ENCODE results near the gene ELMOD3.
A peak's percentile ranks its signal among the peaks of the same experiment; 100 is the strongest.
"Not testable (repeated sequence)": the region's sequence is repeated elsewhere in the genome, so short reads cannot be mapped to it uniquely, and the experiment has no call there.

The ELMOD3 gene

DNA sequence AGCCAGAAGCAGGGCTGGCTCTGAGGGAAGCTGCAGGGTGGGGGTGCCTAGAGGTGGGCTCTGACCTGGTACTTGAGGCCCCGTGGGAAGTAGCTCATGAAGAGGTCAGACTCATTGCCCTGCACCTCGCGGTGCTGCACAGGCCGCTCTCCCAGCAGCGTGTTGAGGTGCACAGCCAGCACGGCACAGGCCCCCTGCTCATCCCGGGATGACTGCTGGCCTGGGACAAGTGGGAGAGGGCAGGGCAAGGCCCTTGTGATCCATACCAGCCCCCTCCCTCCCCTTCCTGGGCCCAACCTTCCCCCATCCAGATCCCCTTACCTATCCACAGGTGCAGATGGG lies 46.9 kb downstream of the ELMOD3 start:
- DNase-seq (ENCODE audit: low spot score), result no peak

- no peak for DNase-seq (ENCODE audit: low spot score)
These were observed 47.3 kb downstream of the ELMOD3 start for GRCh38 chr2:85401844-85402243.

DNA sequence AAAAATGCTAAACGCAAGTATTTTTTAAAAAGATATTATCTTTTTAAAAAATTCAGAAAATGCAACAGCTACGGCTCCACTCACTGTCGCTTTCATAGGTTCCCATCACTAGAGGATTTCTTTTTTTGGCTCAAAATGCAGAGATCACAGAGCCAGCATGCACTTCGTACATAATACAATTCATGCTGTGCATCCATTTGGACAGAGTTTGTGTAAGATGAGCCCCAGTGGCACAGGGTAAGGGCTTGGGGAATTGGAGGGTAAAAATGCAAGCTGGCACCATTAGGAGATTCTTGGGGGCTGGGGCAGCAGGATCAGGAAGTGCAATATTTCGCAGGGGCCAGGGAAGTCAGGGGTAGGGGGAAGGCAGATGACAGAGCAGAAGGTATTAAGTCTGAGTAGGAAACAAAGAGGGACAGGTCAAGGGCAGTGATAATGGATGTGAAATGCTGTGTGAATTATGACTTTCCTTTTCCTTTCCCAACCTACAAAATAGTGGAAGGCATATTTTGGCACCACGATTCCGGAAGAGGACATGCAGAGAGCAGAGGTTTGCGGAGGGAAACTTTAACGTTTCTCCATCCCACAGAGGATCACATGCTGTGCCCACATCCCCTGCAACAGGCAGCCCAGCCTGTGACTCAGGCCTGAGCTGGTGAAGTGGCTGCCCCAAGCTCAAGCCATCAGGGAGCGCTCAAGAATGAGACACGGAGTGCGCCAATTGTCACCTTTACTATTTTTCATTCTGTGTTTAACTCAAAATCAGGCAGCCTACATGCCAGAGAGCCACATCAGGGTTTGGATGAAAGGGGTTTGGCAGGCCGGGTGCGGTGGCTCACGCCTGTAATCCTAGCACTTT lies 50.9 kb downstream of the ELMOD3 start:
- DNase-seq (ENCODE audit: low spot score), result peak; percentile 64

DNA sequence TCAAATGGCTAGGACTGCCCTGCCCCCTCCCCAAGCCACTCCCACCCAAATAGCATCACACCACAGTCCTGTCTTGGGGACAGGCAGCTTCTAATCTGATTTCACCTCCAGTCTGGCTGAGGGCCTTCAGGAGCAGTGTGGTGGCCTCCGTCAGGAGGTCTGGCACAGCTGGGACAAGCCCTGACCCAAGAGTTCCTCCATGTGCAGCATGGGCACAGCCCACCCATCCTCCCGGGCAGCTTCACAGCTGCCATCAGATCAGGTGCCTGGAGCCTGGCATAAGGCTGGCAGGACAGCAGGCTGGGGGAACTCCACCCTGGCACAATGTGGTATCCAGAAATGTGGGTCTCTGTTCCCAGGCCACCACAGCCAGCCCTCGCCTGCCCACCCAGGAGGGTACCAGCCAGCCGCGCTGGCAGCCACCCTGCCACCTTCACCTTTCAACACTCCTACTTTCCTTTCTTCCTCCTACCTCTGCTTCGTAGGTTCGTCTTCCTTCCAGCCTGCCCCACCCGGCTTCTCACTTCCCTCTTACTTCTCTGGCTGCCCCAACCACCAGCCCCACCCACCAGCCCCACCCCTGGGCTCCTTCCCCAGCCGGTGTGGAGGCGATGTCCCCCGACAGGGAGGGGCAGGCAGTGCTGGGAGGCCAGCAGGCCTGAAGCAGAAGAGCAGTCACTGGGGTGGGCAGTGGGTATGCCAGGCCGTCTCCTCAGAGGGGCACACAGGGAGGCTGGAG lies 55.4 kb downstream of the ELMOD3 start, which contains the start of gene CAPG:
CAPG (minus strand) TSS at position 522 of the 739 bp plus-strand sequence. CDS start 8,221 bp downstream, outside the sequence.
- peak; percentile 52 for DNase-seq (ENCODE audit: low spot score)

GRCh38 chr2:85410584-85411404 lies 56.2 kb downstream of the ELMOD3 start:
- DNase-seq (ENCODE audit: low spot score), result peak; percentile 54

- DNase-seq (ENCODE audit: low spot score), result no peak
These were observed 56.8 kb downstream of the ELMOD3 start for GRCh38 chr2:85411405-85411748.

- peak; percentile 87 for DNase-seq (ENCODE audit: low spot score)
These were observed 59.2 kb downstream of the ELMOD3 start for GRCh38 chr2:85413592-85414420.

DNA sequence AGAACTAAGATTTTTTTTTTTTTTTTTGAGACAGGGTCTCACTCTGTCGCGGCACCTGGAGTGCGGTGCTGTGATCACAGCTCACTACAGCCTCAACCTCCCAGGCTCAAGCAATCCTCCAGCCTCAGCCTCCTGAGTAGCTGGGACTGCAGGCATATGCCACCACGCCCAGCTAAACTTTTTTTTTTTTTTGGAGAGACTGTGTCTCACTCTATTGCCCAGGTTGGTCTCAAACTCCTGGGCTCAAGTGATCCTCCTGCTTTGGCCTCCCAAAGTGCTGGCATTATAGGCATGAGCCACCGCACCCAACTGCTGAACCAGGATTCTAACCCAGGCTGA lies 59.8 kb downstream of the ELMOD3 start:
- DNase-seq (ENCODE audit: low spot score), result not testable (repeated sequence)

DNA sequence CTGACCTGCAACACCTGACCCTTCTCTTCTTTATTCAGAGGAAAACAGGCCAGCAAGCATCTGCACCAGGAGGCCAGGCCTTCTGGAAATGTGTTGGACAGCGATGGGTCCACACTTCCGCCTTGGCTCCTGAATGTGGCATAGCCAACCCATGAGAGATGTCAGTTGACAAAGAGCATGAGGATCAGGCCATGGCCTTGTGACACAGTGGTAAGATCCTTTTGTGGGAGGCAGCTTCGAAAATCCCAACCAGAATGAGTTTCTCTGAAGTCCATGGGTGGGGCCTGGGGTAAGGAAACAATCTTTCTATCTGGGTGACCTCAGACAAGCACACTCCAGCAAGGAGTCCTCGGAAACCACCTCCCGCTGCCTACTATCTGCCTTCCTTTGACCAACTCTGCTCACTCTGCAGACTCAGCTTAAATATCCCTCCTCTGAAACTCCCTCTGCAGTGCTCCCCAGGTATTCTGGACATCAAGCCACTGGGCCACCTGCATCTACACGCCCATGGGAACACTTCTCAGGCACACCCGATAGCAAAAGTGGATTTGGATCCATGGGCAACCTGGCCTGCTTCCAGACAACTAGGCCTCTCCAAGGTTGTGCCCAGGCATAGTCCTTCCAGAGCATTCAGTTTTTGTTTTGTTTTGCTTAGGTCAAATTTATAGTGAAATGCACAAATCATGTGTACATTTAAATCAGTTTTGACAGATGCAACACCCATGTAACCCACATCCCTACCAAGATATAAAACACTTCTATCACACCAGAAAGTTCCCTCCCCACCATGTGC lies 60.4 kb downstream of the ELMOD3 start:
- no peak for DNase-seq (ENCODE audit: low spot score)

DNA sequence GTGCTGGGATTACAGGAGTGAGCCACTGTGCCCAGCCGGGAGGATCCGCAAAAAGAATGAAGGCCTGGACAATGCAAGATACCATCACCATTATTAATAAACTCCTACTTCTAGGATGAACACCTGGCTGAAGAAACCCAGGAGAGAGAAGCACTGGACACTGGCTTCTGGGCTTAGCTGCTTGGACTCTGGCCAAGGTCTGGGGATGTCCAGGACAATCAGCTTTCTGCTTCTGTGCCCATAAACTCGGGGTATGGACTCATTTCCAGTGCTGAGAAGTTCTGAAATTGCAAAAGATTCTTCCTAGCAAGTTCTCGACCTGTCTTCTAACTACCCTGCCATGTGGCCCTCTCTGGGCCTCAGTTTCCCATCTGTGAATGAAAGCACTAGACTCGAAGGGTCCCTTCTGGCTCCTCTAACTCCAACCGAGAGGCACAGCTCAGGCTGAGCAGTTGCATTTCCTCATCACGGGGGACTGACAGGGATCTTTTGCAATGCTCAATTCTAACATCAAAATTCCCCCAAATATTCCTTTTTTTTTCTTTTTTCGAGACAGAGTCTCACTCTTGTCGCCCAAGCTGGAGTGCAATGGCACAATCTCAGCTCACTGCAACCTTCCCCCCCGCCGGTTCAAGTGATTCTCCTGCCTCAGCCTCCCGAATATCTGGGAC lies 61.5 kb downstream of the ELMOD3 start:
- DNase-seq (ENCODE audit: low spot score), result no peak

GRCh38 chr2:85418132-85419008 lies 63.8 kb downstream of the ELMOD3 start, which contains the start of gene SH2D6:
Gene SH2D6, plus strand, starts transcription at chr2:85418714. Its CDS starts 10,752 bp downstream, at chr2:85429466.
- peak; percentile 92 for DNase-seq (ENCODE audit: low spot score)

GRCh38 chr2:85419009-85419675 lies 64.6 kb downstream of the ELMOD3 start:
- DNase-seq (ENCODE audit: low spot score), result no peak

DNA sequence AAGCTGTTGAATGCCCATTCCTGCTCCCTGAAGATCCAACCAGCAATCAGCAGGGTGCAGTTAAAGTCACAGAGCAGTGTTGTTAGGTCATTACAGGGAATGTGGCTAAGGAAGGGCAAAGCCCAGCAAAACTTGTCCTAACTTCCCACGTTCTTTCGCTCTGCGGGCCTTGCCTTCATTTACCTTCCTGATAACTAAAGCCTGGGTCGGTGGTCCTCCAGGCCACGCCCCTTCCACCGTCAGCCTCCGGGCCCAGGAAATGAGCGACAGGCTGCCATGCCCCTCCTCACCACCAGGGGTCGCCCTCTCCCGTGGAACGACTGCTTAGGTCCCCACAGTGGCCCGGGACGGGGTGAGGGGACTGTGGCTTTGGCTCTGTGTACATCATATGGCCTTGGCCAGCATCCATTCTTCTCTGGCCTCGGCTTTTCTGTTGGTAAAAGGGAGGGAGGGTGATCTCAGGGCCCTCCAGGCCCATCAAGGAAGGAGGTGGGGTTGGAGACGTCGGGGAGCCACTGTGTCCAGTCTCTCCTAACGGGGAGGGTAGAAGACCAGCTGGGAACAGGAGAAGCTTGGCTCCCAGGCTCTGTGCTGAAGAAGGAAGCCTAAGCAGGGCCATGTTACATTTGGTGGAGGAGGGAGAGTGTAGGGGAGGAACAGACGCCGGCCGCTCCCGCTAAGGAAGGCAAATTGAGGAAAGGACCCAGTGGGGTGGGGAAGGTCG lies 66.1 kb downstream of the ELMOD3 start:
- DNase-seq (ENCODE audit: low spot score), result peak; percentile 90

DNA sequence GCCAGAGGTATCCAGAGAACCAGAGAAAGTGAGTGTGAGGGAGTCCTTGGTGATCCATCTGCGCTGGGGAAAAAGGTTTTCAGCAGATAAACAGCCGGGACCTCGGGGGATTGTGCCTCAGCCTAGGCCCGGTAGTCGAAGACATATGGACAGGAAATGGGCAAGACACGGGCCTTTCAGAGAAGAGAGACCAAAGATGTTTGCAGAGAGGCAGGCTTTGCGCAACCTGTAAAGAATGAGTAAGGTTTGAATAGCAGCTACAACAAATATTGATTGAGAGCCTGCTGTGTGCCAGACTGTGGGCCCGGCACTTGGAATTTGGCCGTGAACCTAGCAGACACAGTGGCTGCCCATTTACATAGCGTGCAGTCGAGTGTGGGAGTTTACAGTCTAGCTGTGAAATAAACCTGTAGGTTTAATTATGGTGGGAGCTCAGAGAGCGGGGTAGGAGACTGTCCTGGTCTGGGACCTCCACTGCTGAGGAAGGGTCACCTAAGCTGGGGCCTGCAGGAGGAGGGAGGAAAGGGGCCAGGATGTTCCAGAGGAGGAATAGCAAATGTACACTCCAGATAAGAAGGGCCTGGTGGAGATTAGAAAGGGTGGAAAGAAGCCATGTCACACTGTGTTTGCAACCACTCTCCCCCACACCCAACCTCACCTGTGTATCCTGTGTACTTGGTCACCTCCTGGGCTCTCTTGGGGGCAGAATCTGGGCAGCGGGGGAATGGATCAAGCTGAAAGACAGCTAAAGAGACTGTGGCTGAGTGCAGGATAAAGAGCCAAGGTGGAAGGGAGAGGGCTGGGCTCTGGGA lies 66.9 kb downstream of the ELMOD3 start:
- DNase-seq (ENCODE audit: low spot score), result no peak

DNA sequence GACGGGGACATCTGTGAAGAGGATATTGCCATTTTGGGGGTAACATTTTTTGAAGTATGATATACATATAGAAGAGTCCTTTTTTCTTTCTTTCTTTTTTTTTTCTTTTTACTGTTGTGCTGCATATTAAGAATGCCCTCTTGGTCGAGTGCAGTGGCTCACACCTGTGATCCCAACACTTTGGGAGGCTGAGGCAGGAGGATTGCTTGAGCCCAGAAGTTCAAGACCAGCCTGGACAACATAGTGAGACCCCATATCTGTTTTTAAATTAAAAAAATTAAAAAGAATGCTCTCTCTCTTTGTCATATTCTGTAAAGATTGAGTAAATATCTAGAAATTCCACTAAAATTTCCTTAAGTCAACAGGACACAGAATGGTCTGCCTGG lies 67.5 kb downstream of the ELMOD3 start:
- DNase-seq (ENCODE audit: low spot score), result no peak

GRCh38 chr2:85423525-85423924 lies 69.0 kb downstream of the ELMOD3 start:
- no peak for DNase-seq (ENCODE audit: low spot score)

- no peak for DNase-seq (ENCODE audit: low spot score)
These were observed 71.0 kb downstream of the ELMOD3 start for GRCh38 chr2:85425588-85425987.
